HCT116 (cell line): ENCODE measurements around the gene CDV3. TPM values are rescaled to one million over a fixed set of nuclear protein-coding genes. Genes with fewer than 3 reads are reported as not detected.

ENCODE experiments used
- ATAC-seq: fragments of 200-7000 bp; cut with Tn5 transposase; 2 replicates; pipeline ENCODE4 v1.9.1; 2020; ENCODE audit warnings: mild to moderate bottlenecking, moderate library complexity
- BruUV-seq: library from RNA; stranded (reverse); fragments of 400-500 nt; replicated peaks from 2 replicates; lab custom pipeline; 2021; lab: Mats Ljungman, UMichigan
- CTCF ChIA-PET: fragments of 300-600 bp; sonication (Branson Sonifier 250); formaldehyde crosslinking; loops from one replicate; lab custom pipeline; 2021; ENCODE audit warnings: antibody characterized with exemption; lab: Charles Lee
- POLR2A ChIA-PET: fragments of 300-600, 350-600 bp; sonication (Branson Sonifier 250); formaldehyde crosslinking; loops from one replicate; lab custom pipeline; 2021; ENCODE audit warnings: antibody characterized with exemption; lab: Charles Lee
- RAD21 ChIA-PET, 2 experiments: fragments of 300-600 bp; sonication (Branson Sonifier 250); formaldehyde crosslinking; loops; one replicate each; lab custom pipeline; 2023; ENCODE audit warnings: low total read pairs in 2 of 2; ENCODE audit not compliant: uncharacterized antibody in 2 of 2, unreplicated experiment in 2 of 2, low non-redundant PET in 1 of 2; lab: Charles Lee
- DNase-seq: peaks from one replicate; pipeline ENCODE4 v3.0.0-alpha.2; 2010; ENCODE audit warnings: low read depth, low spot score
- H2AFZ ChIP-seq: fragments of 200-600 bp; shearing (Covaris generic), sonication (generic); 2 replicates; pipeline ENCODE4 v1.6.1; 2017; ENCODE audit warnings: low read depth, mixed run types, mixed read lengths, antibody characterized with exemption, low read length; ENCODE audit not compliant: poor library complexity, severe bottlenecking
- H3K27ac ChIP-seq: 2 replicates; pipeline ENCODE4 v1.5.1; 2012; ENCODE audit warnings: low read depth, low read length
- H3K27me3 ChIP-seq: fragments of 200-600 bp; sonication (generic); 2 replicates; pipeline ENCODE4 v1.6.1; 2016; ENCODE audit warnings: mixed run types, low read length, mixed read lengths; ENCODE audit not compliant: insufficient read depth
- H3K36me3 ChIP-seq, 2 experiments: fragments of 200-500 bp in 1 of 2; fragments of 200-600 bp in 1 of 2; sonication (Bioruptor generic) in 1 of 2; sonication (generic) in 1 of 2; 2 replicates each; pipeline versions ENCODE4 v1.5.1 to v1.6.1; 2014 to 2016; ENCODE audit warnings: low read length in 2 of 2, inconsistent platforms in 1 of 2, mixed read lengths in 1 of 2, mixed run types in 1 of 2; ENCODE audit not compliant: insufficient read depth in 2 of 2, control insufficient read depth in 1 of 2
- H3K4me1 ChIP-seq, 2 experiments: fragments of 200-600 bp in 1 of 2; sonication (generic) in 1 of 2; 2 replicates each; pipeline versions ENCODE4 v1.5.1 to v1.6.1; 2012 to 2017; ENCODE audit warnings: low read length in 2 of 2, inconsistent platforms in 1 of 2, mild to moderate bottlenecking in 1 of 2, mixed read lengths in 1 of 2, mixed run types in 1 of 2, moderate library complexity in 1 of 2; ENCODE audit not compliant: insufficient read depth in 2 of 2, control insufficient read depth in 1 of 2
- H3K4me2 ChIP-seq: fragments of 200-600 bp; sonication (generic); 2 replicates; pipeline ENCODE4 v1.6.1; 2017; ENCODE audit warnings: mixed run types, low read length, mixed read lengths
- H3K4me3 ChIP-seq, 2 experiments: fragments of 200-600 bp in 1 of 2; sonication (generic) in 1 of 2; replicated peaks in 1 of 2; 2 replicates each; pipeline ENCODE4 v1.5.1; 2011 to 2016; ENCODE audit warnings: low read length in 2 of 2, control low read depth in 1 of 2, low read depth in 1 of 2, mild to moderate bottlenecking in 1 of 2, mixed read lengths in 1 of 2, mixed run types in 1 of 2
- H3K79me2 ChIP-seq: fragments of 200-600 bp; sonication (generic); 2 replicates; pipeline ENCODE4 v1.6.1; 2017; ENCODE audit warnings: mild to moderate bottlenecking, mixed run types, low read length, moderate library complexity, mixed read lengths; ENCODE audit not compliant: insufficient read depth
- H3K9ac ChIP-seq: fragments of 200-600 bp; sonication (generic); 2 replicates; pipeline ENCODE4 v1.6.1; 2016; ENCODE audit warnings: low read length, mixed read lengths
- H3K9me2 ChIP-seq: fragments of 200-600 bp; sonication (generic), shearing (Covaris generic); 2 replicates; pipeline ENCODE4 v1.6.1; 2017; ENCODE audit warnings: mixed run types, mild to moderate bottlenecking, moderate library complexity; ENCODE audit not compliant: insufficient read depth
- H3K9me3 ChIP-seq, 2 experiments: fragments of 200-500 bp in 1 of 2; fragments of 200-600 bp in 1 of 2; sonication (Bioruptor generic) in 1 of 2; sonication (generic) in 1 of 2; 2 replicates each; pipeline ENCODE4 v1.6.1; 2014 to 2017; ENCODE audit warnings: low read length in 2 of 2, mixed read lengths in 2 of 2, inconsistent platforms in 1 of 2, low read depth in 1 of 2, mild to moderate bottlenecking in 1 of 2, mixed run types in 1 of 2, moderate library complexity in 1 of 2; ENCODE audit not compliant: control insufficient read depth in 1 of 2, insufficient read depth in 1 of 2
- H4K20me1 ChIP-seq: fragments of 200-600 bp; sonication (generic), shearing (Covaris generic); 2 replicates; pipeline ENCODE4 v1.6.1; 2017; ENCODE audit warnings: mixed run types, mild to moderate bottlenecking, moderate library complexity; ENCODE audit not compliant: insufficient read depth
- CEBPB ChIP-seq: IDR thresholded peaks from 2 replicates; pipeline ENCODE4 v1.6.1; 2012; ENCODE audit warnings: low read depth
- EGR1 ChIP-seq: IDR thresholded peaks from 2 replicates; pipeline ENCODE4 v1.6.1; 2012; ENCODE audit warnings: low read depth
- EZH2 ChIP-seq: fragments of 200-600 bp; sonication (generic); IDR thresholded peaks from 2 replicates; pipeline ENCODE4 v1.6.1; 2017; ENCODE audit warnings: antibody characterized with exemption, mixed run types
- EZH2phosphoT487 ChIP-seq: fragments of 200-600 bp; IDR thresholded peaks from 2 replicates; pipeline ENCODE4 v1.6.1; 2018; ENCODE audit warnings: antibody characterized with exemption, borderline replicate concordance
- JUND ChIP-seq: IDR thresholded peaks from 2 replicates; pipeline ENCODE4 v1.6.1; 2012
- POLR2AphosphoS5 ChIP-seq: IDR thresholded peaks from 2 replicates; pipeline ENCODE4 v1.6.1; 2011; ENCODE audit warnings: mild to moderate bottlenecking, low read depth, low read length, moderate library complexity
- REST ChIP-seq: IDR thresholded peaks from 2 replicates; pipeline ENCODE4 v1.6.1; 2012; ENCODE audit warnings: low read depth
- SIN3A ChIP-seq: IDR thresholded peaks from 2 replicates; pipeline ENCODE4 v1.6.1; 2012; ENCODE audit warnings: low read depth
- SP1 ChIP-seq: IDR thresholded peaks from 2 replicates; pipeline ENCODE4 v1.6.1; 2012; ENCODE audit warnings: low read depth
- SRF ChIP-seq: IDR thresholded peaks from 2 replicates; pipeline ENCODE4 v1.6.1; 2012; ENCODE audit warnings: low read depth
- TCF7L2 ChIP-seq: IDR thresholded peaks from 2 replicates; pipeline ENCODE4 v1.7.0; 2011; ENCODE audit warnings: borderline replicate concordance, inconsistent platforms; ENCODE audit not compliant: insufficient read depth, insufficient read length; ENCODE audit errors: extremely low read depth
- ZFX ChIP-seq: fragments of 450-650 bp; IDR thresholded peaks from 2 replicates; pipeline ENCODE4 v1.6.1; 2017
- intact Hi-C: fragments of 100-400 bp; cut with micrococcal nuclease; formaldehyde crosslinking; loops from 2 replicates; pipeline ENCODE4 v1.10.0; 2022
- total RNA-seq: library from RNA; stranded (reverse); gene quantifications from one replicate; pipeline ENCODE4 v1.2.1, GENCODE V29; 2021; ENCODE audit not compliant: unreplicated experiment
- TF ChIP-seq, protein P1 (sequence below), 3 experiments: fragments of 200-600 bp in 1 of 3; sonication (generic) in 1 of 3; IDR thresholded peaks in 2 of 3; conservative IDR thresholded peaks in 1 of 3; 2 replicates each; pipeline ENCODE4 v1.5.1; 2012 to 2017; ENCODE audit warnings: low read depth in 2 of 3, low read length in 2 of 3, antibody characterized with exemption in 1 of 3, borderline replicate concordance in 1 of 3, control low read depth in 1 of 3, mild to moderate bottlenecking in 1 of 3, mixed read lengths in 1 of 3, mixed run types in 1 of 3, moderate library complexity in 1 of 3; ENCODE audit not compliant: insufficient read depth in 1 of 3
- TF ChIP-seq, protein P2 (sequence below): IDR thresholded peaks from 2 replicates; pipeline ENCODE4 v1.6.1; 2011; ENCODE audit warnings: mild to moderate bottlenecking, low read length, moderate library complexity; ENCODE audit not compliant: insufficient replicate concordance; ENCODE audit errors: extremely low read depth

CDV3 gene
- total RNA-seq, 1 experiment from 2014 or later = 153 TPM

GRCh38 chr3:133563816-133564215 is 9.7 kb upstream of the CDV3 start:
- Histone ChIP-seq H3K27me3 (no peaks in the 10 kb centered on the region), H3K79me2 (no peaks in the 10 kb centered on the region), H3K36me3 (no peaks in the 10 kb centered on the region), H3K27ac (no peak overlapping the region), H3K9ac (no peak overlapping the region), H3K4me2 (no peak overlapping the region), H3K4me1 (peaks cover 11 to 16% of the 10 kb centered on the region in 2 experiments), H3K4me3 (no peak overlapping the region), H3K9me2 (no peaks in the 10 kb centered on the region), H3K9me3 (no peaks in the 10 kb centered on the region), H2AFZ (no peak overlapping the region), H4K20me1 (no peaks in the 10 kb centered on the region)
- ChIA-PET CTCF (no interaction called here), POLR2A (interaction anchor here (3.8 kb wide), 1 partner anchor 9 kb away, joined by 22 read pairs; the partner anchor contains the start of gene CDV3), RAD21 (no interaction called here)
- intact Hi-C loops = no loop called here
- no TSS peak for BruUV-seq
- TF ChIP-seq POLR2AphosphoS5 (no peak), ZFX (no peak), REST (no peak), CEBPB (no peak), SIN3A (no peak), JUND (no peak), SP1 (no peak), EZH2 (no peak), EZH2phosphoT487 (no peak), TCF7L2 (no peak), EGR1 (no peak), SRF (no peak)
- TF ChIP-seq, protein P1, sequence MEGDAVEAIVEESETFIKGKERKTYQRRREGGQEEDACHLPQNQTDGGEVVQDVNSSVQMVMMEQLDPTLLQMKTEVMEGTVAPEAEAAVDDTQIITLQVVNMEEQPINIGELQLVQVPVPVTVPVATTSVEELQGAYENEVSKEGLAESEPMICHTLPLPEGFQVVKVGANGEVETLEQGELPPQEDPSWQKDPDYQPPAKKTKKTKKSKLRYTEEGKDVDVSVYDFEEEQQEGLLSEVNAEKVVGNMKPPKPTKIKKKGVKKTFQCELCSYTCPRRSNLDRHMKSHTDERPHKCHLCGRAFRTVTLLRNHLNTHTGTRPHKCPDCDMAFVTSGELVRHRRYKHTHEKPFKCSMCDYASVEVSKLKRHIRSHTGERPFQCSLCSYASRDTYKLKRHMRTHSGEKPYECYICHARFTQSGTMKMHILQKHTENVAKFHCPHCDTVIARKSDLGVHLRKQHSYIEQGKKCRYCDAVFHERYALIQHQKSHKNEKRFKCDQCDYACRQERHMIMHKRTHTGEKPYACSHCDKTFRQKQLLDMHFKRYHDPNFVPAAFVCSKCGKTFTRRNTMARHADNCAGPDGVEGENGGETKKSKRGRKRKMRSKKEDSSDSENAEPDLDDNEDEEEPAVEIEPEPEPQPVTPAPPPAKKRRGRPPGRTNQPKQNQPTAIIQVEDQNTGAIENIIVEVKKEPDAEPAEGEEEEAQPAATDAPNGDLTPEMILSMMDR (IDR thresholded peaks at IDR 0.05 in 2 of 3, conservative IDR thresholded peaks at IDR 0.05 in 1 of 3; ENCODE audit: borderline replicate concordance in 1 of 3, insufficient read depth in 1 of 3, low read depth in 2 of 3, low read length in 2 of 3) = no peak
- TF ChIP-seq, protein P2, sequence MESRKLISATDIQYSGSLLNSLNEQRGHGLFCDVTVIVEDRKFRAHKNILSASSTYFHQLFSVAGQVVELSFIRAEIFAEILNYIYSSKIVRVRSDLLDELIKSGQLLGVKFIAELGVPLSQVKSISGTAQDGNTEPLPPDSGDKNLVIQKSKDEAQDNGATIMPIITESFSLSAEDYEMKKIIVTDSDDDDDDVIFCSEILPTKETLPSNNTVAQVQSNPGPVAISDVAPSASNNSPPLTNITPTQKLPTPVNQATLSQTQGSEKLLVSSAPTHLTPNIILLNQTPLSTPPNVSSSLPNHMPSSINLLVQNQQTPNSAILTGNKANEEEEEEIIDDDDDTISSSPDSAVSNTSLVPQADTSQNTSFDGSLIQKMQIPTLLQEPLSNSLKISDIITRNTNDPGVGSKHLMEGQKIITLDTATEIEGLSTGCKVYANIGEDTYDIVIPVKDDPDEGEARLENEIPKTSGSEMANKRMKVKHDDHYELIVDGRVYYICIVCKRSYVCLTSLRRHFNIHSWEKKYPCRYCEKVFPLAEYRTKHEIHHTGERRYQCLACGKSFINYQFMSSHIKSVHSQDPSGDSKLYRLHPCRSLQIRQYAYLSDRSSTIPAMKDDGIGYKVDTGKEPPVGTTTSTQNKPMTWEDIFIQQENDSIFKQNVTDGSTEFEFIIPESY = no peak
- ATAC-seq = no peak
- DNase-seq = no peak
